Fibroblast of lung (primary cell): ENCODE measurements around the gene LDLRAD3.

Source experiments
- CTCF ChIP-seq, 2 donors: IDR thresholded peaks in 1 of 2; conservative IDR thresholded peaks in 1 of 2; 1 replicate in 1 of 2; 2 replicates in 1 of 2; pipeline ENCODE4 v1.5.1; 2011 to 2012; ENCODE audit warnings: low read length in 2 of 2, control low read depth in 1 of 2, inconsistent platforms in 1 of 2, low read depth in 1 of 2, mild to moderate bottlenecking in 1 of 2
- EZH2 ChIP-seq: IDR thresholded peaks from 2 replicates; pipeline ENCODE4 v1.5.1; 2012; ENCODE audit warnings: low read length, control low read depth, mild to moderate bottlenecking; ENCODE audit errors: missing control alignments

- TF ChIP-seq CTCF (conservative IDR thresholded peaks at IDR 0.05 in 1 of 2, IDR thresholded peaks at IDR 0.05 in 1 of 2; ENCODE audit: low read depth in 1 of 2, low read length in 2 of 2): no peak
- TF ChIP-seq EZH2: no peak
These were observed 336.7 kb downstream of the LDLRAD3 start for GRCh38 chr11:36280531-36280930.
